GM12892 (cell line): ENCODE data around the gene BMP10.

Experiments used
- POLR2A ChIP-seq: IDR thresholded peaks from 2 replicates; pipeline ENCODE4 v1.6.1; 2011; ENCODE audit warnings: low read depth, low read length, control low read depth
- POLR2AphosphoS5 ChIP-seq: IDR thresholded peaks from 2 replicates; pipeline ENCODE4 v1.6.1; 2011; ENCODE audit warnings: low read depth, low read length, control low read depth
- TAF1 ChIP-seq: IDR thresholded peaks from 2 replicates; pipeline ENCODE4 v1.6.1; 2011; ENCODE audit warnings: low read depth, mild to moderate bottlenecking, control low read depth, low read length, borderline replicate concordance

DNA sequence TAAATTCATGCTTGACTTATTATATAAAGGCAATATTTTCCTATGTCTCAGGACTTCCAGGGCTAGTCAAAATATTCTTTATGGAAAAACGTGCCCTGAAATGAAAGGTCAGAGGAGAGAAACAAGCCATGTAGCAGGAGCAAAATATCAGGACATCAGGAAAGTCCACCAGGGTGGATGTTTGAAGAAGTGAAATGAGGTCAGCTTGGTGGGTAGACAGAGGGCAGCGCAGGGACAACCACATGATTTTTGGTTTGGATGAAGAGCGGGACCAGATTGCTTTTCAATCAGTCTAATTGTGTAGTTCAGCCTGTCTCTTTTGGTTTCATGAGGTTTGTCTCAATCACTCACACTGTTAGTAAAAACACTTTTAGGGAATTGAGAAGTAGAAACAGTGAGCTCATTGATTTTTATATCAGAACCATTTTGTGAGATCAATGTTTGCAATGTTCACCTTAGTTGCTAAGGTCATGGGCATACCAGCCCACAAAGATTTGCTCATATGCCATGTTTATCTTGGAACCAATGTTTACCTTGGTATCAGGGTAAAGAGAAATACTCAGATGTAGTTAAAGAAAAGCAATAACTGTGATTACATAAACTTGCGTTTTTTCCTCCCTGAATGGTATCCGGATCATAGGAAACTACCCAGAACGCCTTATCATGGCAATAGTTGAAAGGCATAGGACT lies 49.4 kb upstream of the BMP10 start:
- TF ChIP-seq POLR2A (no peak), POLR2AphosphoS5 (no peak), TAF1 (no peak)
